Measurements from ENCODE around the gene TRMT44.

TRMT44 gene

GRCh38 chr4:8523175-8523574 lies 82.6 kb downstream of the TRMT44 start:
- TF ChIP-seq CTCF (IDR thresholded peaks at IDR 0.05; ENCODE audit: low read depth, low read length), result no peak
- H3K4me3 ChIP-seq (ENCODE audit: low read depth, low read length), result no peak overlapping the region

- TF ChIP-seq CTCF (IDR thresholded peaks at IDR 0.05; ENCODE audit: low read depth, low read length), result no peak
- H3K4me3 ChIP-seq (ENCODE audit: low read depth, low read length), result no peak overlapping the region
Observed at GRCh38 chr4:8523766-8524165, 83.2 kb downstream of the TRMT44 start.

- H3K4me3 ChIP-seq (ENCODE audit: low read depth, low read length), result no peak overlapping the region
- TF ChIP-seq CTCF (IDR thresholded peaks at IDR 0.05; ENCODE audit: low read depth, low read length), result no peak
Observed at GRCh38 chr4:8524595-8525382, 84.2 kb downstream of the TRMT44 start.

- TF ChIP-seq CTCF (IDR thresholded peaks at IDR 0.05; ENCODE audit: low read depth, low read length), result no peak
- no peak overlapping the region for H3K4me3 ChIP-seq (ENCODE audit: low read depth, low read length)
Observed at GRCh38 chr4:8525383-8526120, 85.0 kb downstream of the TRMT44 start.

All from WI38 (cell line).